GM18517 (cell line): ENCODE data around the gene SPRING1.
A peak's percentile ranks its signal among the peaks of the same experiment; 100 is the strongest.

ENCODE experiments used
- ATAC-seq: cut with Tn5 transposase; IDR thresholded peaks from one replicate; pipeline ENCODE4 v1.9.1; 2021; ENCODE audit warnings: mild to moderate bottlenecking, moderate library complexity; ENCODE audit not compliant: unreplicated experiment

SPRING1 gene

DNA sequence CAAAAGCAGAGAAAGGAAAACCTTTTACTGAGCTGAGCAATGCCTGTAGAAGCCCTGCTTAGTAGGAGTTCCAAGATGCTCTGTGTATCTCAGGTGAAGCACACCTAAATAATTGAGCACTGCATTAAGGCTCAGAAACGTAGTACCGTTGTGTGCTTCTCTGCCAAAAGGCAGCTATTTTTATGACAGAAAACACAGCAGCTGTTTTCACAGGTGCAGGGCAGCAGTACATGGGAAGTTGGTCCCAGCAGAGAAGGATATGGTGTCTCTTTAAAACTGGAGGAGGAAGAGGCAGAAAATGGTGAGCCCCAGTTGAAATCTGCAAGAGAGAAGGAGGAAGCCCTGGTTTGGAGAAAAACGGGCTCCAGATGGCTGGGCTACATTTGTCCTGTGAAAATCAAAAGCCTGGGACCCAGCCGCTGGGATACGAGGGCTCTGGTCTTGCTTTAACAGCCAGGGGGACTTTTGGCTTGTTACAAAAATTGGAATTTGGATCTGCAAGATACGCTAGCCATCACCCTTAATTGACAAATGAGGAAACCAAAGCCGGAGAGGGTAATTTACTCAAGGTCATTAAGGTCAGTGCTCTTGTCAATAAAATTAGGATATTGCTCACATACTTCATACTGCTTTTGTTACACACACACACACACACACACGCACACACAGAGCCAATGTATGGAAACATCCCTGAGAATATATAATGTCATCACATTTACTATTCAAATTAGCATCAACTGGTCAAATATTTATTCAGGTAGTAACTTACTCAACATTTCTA, 27.3 kb downstream of the SPRING1 start:
- no peak for ATAC-seq

DNA sequence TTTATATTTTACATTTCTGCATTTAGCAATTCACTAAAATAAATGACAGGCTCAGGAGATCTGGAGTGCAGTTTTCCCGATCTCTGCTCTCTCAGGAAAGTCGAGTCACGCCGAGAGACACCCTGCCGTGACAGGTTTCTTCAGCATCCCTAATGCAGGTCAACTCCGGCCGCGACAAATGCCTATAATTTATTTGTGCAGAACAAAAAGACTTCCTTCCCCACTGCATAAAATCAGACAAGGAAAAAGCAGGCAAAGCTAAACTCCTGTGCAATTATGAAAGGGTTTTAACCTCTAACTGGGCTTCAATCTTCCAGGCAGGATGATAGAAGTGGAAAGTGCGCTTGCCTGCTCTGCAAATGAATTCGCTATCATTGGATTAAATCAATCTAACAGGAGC, 28.1 kb downstream of the SPRING1 start:
- ATAC-seq: no peak

DNA sequence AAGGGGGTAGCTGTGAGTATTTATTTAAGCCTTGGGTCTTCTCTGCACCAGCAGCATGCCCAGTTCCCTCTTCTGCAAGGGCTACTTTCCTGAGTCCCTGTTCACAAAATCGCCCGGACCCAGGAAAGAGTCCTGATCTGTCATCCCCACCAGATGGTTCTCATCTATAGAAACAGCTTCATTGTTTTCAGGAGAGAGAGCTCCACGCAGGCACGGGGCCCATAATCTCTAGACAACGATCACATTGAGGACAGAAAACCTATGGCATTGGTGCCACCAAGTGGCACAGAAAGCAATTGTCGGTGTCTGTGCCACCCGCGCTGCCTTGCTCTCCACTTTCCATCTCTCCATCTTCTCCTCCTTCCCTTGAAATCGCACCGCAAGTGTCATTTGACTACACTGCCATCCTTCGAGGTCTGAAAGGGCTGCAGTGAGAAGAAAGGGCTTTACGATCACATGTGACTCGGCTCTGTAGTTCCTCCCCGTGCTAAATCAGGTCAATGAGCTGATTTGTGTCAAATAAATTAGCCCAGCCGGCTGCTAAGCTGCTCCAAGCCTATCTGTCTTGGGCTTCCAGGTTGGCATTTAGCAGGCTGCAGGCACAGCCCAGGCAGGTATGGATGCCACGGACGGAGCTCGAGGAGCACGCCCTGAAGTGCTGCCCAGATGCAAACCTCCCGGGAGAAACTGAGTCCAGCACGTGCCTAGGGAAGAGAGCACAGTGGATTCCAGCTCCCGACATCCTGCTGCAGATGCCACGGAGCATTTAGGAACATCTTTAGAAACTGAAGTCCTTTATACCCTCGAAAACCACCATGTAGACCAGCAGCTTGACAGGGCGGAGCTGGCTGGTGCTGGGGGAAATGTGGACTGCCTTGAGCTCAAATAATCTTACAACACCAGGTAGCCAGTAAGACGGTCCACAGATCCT, 28.8 kb downstream of the SPRING1 start:
- ATAC-seq: peak; percentile 56

DNA sequence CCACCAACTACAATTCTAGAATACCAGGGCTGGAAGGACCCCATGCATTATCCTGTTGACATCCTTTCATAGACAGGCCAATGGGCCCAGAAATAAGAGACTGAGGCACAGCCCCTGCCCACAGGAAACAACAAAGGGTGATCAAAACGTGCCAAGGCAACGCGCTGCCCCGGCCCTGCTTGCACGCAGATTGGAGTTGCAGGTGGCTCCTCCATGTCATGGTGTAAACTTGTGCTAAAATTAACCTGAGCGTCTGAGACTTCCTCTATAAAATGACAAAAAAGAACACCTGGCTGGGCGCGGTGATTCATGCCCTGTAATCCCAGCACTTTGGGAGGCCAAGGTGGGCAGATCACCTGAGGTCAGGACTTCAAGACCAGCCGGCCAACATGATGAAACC, 30.1 kb downstream of the SPRING1 start:
- ATAC-seq: no peak

DNA sequence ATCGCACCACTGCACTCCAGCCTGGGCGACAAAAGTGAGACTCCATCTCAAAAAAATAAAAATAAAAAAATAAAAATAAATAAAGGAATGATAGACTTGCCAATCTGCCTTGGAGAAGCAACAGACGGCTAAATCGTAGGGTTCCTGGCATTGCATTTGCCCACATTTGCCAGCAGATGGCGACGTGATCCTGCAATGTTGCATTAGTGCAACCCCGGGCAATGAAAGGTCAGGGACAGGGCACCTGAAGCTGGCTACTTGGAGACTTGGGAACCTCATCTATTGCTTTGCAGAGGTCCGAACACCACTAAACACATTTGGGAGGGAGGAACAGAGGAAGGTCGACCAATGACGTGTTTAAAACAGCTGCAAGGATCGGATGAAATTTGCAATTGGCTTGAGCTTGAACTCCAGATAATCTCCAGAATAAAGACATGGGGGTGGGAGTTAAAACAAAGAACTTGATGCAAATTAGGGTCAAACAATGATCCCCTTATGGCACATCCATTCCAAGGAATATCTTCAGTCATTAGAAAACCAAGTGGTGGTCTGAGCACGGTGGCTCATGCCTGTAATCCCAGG, 34.6 kb downstream of the SPRING1 start:
- ATAC-seq: no peak

DNA sequence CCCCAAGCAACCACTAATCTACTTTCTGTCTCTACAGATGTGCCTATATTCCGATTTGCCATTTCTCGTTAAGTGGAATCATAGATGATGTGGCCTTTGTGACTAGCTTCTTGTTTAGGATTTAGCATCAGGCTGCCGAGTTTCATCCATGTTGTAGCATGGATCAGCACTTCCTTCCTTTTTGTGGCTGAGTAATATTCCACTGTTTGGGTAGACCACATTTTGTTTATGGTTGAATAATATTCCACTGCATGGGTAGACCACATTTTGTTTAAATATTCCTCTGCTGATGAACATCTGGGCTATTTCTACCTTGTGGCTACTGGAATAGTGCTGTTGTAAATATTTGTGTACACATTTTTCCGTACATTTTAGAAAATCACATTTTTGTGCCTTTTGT, 36.4 kb downstream of the SPRING1 start:
- no peak for ATAC-seq

DNA sequence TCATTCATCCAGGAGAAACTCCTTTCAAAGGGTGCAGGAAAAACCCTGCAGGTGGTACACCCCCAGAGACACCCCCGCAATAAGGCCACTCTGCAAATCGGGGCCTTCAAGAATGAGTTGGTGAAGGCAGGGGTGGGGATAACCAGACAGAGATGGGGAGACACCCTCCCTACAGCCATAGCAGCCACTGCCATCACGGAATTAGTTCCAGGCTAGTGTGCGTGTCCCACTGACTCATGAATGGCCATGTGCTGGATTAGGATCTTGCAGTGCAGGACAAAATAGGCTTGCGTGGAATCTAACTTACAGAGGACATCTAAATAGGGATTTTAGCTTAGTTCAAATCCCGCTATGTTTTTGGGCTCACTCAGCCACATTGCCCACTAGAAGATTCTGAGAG, 37.8 kb downstream of the SPRING1 start:
- no peak for ATAC-seq

DNA sequence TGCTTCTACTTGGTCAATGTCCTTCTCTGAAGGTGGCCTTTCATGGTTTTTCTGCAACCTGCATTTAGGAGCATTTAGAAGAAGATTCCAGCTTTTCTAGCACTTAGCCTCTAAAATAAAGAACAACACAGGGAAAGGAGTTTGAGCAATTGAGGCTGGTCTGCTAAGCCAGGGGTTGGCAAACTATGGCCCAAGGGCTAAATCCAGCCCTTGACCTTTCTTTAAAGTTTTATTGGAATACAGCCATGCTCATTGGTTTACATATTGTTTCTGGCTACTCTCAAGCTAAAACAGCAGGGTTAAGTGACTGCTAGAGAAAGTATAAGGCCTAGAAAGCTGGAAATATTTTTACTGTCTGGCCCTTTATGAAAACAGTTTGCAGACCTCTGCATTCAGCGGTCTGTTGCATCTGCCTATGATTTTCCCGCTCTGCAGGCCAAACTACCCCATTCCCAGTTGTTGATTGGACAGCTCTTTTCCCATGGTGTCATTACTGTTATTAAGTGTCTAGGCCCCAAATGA, 39.3 kb downstream of the SPRING1 start:
- ATAC-seq: no peak

DNA sequence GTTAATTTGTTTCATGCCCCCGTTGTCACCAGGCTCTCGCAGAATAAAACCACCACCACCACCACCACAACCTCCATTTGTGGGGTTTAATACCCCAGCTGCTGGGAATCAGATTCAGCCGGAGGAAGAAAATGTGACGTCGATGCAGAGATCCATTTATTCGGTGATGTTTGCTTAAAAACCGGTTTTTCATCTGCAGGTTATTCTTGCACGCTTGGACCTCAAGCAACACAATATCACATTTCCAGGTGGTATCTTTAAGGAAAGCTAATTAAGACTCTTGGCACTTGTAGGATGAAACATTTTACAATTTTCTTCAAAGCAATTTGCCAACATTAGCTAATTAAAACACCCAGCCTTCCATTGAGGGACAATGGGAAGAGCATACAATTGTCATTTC, 39.8 kb downstream of the SPRING1 start:
- ATAC-seq: no peak

DNA sequence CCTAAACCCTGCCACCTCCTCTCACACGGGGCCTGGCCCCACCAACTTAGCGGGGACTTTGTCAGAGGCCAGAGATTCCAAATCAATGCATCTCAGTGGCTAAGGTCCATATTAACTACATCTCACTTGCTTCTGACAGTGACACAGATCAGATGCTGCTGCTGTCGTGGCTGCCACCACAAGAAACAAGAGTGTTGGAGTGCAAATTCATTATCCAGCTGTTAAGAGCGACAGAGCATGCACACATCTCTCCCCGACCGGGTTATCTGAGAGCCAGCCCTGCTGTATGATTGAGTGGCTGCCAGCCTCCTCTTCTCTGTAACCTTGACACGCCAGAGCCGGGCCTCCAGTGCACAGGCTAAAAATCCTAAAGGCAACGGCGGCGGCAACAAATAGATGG, 40.2 kb downstream of the SPRING1 start:
- ATAC-seq: no peak

DNA sequence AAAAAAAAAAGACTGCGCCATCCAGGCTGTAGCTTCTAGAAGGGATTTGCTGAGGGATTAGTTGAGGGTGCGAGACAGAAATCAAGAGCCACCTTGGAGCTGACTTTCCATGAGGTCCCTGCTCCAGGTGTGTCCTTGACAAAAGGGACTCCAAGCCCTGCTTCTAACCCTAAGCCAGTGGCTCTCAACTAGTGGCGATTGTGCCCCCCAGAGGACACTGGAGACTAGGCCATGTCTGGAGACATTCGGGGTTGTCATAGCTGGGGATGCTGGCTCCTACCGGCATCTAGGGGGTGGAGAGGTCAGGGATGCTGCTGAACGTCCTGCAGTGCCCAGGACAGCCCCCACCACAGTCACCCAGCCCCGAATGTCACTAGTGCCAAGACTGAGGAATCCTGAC, 40.6 kb downstream of the SPRING1 start:
- ATAC-seq: no peak

DNA sequence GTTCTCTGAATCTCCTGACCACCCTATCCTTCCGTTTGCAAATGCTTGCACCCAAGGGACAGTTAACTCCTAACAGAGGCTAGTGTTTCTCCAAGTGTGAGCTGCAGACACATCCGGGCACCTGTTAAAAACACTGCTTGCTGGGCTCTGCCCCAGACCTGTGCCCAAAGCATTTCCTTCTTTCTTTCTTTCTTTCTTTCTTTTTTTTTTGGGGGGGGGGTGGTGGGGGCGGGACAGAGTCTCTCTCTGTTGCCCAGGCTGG, 42.5 kb downstream of the SPRING1 start:
- no peak for ATAC-seq

DNA sequence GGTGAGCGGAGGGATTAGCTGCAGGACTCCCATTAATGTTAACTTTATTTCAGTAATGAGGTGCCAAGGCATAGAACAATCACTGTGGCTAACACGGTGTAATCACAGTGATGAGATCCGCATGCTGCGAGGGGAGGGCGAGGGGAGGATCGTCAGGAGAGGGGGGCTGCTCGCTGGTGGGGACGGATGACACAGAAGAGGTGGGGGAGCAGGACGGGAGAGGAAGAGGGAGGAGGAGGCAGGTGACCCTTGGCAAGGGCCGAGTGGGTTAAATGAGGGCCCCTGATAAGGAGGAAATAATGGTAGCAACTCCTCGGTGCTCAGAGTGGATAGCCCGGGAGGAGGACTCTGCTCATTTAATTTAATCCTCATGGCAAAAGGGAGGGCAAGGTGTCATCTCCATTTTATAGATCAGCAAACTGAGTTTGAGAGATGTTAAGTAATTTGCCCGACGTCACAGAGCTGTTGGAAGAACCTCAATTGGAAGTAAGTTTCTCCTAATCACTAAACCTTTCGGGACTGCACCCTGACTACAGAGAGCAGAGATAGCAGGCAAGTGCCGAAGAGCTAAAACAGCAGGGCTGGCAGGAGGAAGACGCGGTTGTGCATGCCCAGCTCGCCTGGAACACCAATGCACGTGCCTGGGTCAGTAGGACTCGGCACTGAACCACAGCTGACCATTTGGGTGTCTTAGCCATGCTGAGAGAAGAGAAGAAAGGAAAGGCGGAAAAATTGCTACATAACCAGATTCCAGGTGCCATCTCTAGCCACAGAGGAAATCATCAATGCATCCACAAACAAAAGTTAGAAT, 43.0 kb downstream of the SPRING1 start:
- ATAC-seq: no peak

DNA sequence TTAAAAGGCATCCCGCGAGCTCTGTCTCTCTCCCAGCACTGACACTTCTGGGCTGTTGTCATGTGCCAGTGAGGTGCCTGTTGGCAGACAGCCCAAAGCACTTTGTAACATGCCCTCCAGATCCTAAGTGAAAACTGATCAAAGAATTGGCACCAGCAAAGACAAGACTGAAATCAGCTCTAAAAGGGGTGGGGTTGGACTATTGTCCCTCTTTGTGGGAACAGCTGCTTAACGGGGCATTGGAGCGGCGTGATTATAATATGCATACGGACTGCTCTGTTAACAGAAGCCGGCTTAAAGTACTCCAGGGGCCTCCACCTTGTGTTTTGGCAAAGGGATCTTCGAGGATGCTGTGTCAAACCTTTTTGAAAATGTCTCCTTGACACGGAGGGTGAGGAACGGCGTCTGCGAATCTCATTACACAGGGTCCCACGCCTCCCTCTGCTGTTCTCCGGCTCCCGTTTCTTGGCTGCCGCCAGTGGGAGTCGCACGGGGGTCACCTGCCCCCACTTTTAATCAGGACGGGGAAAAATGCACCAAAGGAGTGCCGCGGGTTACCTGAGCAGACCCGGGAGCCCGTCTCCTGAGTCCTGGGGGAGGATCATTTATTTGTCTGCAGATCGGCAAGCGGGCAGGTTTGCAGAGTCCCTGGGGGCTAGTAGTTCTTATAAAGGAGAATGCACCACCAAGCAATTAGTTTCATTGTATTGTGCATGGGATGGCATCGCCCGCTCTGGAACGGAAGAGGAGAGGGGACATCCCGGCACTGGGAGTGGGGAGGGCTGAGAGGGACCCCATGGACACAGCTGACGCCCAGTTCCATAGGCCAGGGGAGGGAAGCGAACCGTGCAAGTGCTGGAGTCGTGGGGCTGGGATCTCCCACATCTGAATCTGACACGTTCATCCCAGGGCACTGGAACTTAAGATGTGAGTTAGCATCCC, 44.3 kb downstream of the SPRING1 start:
- no peak for ATAC-seq

DNA sequence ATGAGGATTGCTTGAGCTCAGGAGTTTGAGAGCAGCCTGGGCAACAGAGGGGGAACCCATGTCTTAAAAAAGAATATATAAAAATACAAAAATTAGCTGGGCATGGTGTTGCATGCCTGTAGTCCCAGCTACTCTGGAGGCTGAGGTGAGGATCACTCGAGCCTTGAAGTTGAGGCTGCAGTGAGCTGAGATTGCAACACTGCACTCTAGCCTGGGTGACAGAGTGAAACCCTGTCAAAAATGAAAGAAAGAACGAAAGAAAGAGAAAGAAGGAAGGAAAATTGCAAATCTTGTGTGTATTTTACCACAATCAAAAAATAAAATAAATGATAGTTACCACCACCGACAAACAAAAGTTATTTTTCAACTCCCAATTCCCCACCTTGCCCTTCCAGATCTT, 45.3 kb downstream of the SPRING1 start:
- no peak for ATAC-seq

DNA sequence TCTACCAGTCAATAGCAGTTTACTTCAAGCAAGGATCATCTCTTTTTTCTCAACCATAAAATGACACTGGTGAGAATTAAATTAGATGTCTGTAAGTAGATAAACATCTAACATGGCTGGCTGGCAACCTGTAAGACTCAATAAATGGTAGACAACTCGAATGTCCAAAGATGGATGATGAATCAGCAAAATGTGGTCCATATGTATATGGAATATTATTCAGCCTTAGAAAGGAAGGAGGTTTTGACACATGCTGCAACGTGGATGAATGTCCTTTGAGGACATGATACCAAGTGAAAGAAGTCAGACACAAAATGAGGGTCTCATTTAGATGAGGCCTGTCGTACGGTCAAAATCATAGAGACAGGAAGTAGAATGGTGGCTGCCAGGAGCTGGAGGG, 46.2 kb downstream of the SPRING1 start:
- ATAC-seq: no peak

DNA sequence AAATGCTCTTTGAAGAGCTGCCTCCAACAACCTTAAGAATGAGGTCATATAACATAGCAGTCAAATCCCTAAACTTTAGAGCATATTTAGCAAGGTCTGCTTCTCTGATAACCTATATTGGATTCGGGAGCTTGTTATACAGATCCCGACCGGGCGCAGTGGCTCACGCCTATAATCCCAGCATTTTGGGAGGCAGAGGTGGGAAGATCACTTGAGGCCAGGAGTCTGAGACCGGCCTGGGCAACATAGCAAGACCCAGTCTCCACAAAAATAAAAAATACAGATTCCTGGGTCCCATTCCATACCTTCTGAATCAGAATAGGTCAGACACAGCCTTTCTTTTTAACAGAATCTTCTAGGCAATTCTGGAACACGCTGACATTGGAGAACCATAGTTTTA, 46.7 kb downstream of the SPRING1 start:
- no peak for ATAC-seq

DNA sequence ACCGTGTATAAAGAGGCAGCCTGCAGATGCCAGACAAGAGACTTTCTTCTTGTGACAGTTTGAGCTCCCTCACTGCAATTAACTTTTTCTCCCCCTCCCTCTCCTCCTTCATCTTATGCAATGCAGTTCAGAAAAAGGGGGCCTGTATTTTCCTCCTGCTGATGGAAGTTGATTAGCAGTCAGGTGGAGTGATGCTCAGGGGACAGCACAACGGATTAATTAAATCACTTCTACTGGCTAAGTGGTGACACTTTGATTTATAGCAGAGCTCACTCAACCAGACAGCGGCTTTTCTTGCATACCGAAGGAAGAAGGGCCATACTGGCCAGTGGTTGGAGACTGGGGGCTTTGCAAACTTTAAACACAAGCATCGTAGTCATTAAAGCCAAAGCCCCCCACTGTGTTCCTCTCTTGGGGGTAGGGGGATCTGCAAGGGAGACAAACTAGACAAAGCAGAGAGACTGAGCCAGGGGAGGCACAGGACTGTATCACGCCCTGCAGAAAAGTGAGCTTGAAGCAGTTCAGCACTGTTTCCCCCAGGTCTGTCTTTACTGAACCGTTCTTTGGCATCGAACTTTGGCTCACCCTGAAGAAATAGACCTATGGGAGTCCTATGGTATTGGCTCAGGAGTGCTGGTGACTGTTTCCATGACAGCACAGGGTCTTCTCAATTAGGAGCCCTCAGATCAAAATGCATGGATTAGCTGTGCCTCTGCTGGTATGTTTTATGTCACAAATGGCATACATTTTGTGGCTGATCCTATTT, 47.7 kb downstream of the SPRING1 start:
- no peak for ATAC-seq

DNA sequence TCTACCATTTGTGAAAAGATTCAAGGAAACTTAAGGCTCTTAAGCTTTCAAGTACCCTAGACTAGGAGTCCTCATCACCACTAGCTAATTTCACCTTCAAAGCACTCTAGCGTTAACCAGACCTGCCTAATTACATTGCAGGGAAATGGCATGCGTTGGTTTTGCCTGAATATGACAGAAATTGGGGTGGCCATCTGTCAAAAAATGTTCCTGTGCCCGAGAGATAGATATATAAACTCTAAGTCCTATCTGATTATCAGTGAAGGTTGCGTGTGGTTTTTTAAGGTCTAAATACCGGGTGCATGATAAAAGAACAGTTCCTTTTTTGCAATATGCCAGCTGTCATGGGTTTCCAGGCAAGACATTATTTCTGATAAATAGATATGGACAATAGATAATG, 48.3 kb downstream of the SPRING1 start:
- no peak for ATAC-seq
